ENCODE data around the gene HEATR5A.
"Not testable (repeated sequence)": the region's sequence is repeated elsewhere in the genome, so short reads cannot be mapped to it uniquely, and the experiment has no call there.

The HEATR5A gene

GRCh38 chr14:31326111-31326510, 94.2 kb downstream of the HEATR5A start:
- DNase-seq (ENCODE audit: low spot score), result peak; percentile 18

GRCh38 chr14:31323419-31323818, 96.9 kb downstream of the HEATR5A start:
- DNase-seq (ENCODE audit: low spot score), result no peak

GRCh38 chr14:31320922-31321766, 99.2 kb downstream of the HEATR5A start:
- DNase-seq (ENCODE audit: low spot score), result no peak

- no peak for DNase-seq (ENCODE audit: low spot score)
Measured at GRCh38 chr14:31320216-31320615, 100.1 kb downstream of the HEATR5A start.

GRCh38 chr14:31319701-31320100, 100.6 kb downstream of the HEATR5A start:
- DNase-seq (ENCODE audit: low spot score), result no peak

- DNase-seq (ENCODE audit: low spot score), result no peak
Measured at GRCh38 chr14:31312934-31313333, 107.4 kb downstream of the HEATR5A start.

GRCh38 chr14:31312370-31312769, 108.0 kb downstream of the HEATR5A start:
- DNase-seq (ENCODE audit: low spot score), result not testable (repeated sequence)

GRCh38 chr14:31307618-31308017, 112.7 kb downstream of the HEATR5A start:
- DNase-seq (ENCODE audit: low spot score), result no peak

GRCh38 chr14:31307198-31307597, 113.2 kb downstream of the HEATR5A start:
- no peak for DNase-seq (ENCODE audit: low spot score)

- DNase-seq (ENCODE audit: low spot score), result no peak
Measured at GRCh38 chr14:31303654-31304053, 116.7 kb downstream of the HEATR5A start.

- DNase-seq (ENCODE audit: low spot score), result no peak
Measured at GRCh38 chr14:31300883-31301282, 119.5 kb downstream of the HEATR5A start.

- no peak for DNase-seq (ENCODE audit: low spot score)
Measured at GRCh38 chr14:31300296-31300695, 120.1 kb downstream of the HEATR5A start.

GRCh38 chr14:31297701-31298344, 122.5 kb downstream of the HEATR5A start:
- DNase-seq (ENCODE audit: low spot score), result no peak

GRCh38 chr14:31297112-31297511, 123.2 kb downstream of the HEATR5A start:
- no peak for DNase-seq (ENCODE audit: low spot score)

GRCh38 chr14:31294746-31295405, 125.5 kb downstream of the HEATR5A start:
- DNase-seq (ENCODE audit: low spot score), result no peak

- DNase-seq (ENCODE audit: low spot score), result no peak
Measured at GRCh38 chr14:31292937-31293616, 127.3 kb downstream of the HEATR5A start.

GRCh38 chr14:31291210-31291609, 129.1 kb downstream of the HEATR5A start:
- DNase-seq (ENCODE audit: low spot score), result no peak

- no peak for DNase-seq (ENCODE audit: low spot score)
Measured at GRCh38 chr14:31287294-31287972, 132.9 kb downstream of the HEATR5A start.

GRCh38 chr14:31286456-31287293, 133.7 kb downstream of the HEATR5A start:
- no peak for DNase-seq (ENCODE audit: low spot score)

- DNase-seq (ENCODE audit: low spot score), result no peak
Measured at GRCh38 chr14:31283578-31284252, 136.6 kb downstream of the HEATR5A start.

All from CD4-positive, alpha-beta T cell treated with Interleukin-2 at 100 ng/mL for 4 hours (primary cell).